ENCODE data around the gene EPM2AIP1.
"Not testable (repeated sequence)": the region's sequence is repeated elsewhere in the genome, so short reads cannot be mapped to it uniquely, and the experiment has no call there.

EPM2AIP1 gene

DNA sequence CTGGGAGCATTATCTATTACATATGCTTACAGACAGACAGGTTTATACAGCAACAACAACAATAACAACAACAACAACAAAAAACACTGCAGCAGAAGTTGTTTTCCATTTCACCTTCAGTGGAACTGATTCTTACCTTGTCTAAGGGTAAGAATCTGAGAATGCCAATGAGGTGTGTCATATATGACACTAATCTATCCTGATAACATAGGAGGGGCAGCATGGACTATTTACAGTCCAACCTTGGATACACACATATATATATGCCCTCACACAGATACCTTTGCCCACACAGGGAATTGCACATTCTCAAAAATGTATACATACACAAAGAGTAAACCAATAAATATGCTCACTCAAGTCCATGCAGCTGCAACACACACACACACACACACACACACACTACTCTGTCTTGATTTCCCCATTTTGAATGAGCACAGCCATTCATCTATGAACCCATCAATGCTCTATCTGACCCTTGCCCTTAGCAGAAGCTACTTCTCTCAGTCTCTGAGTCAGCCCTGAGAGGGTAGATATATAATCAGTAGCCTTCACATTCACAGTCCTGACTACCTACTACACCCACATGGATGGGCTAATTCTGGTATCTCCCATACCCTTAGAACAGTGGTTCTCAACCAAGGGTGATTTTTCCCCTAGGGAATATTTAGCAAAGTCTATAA is 38.3 kb downstream of the EPM2AIP1 start:
- no peak for DNase-seq (ENCODE audit: low read depth in 2 of 2)

DNA sequence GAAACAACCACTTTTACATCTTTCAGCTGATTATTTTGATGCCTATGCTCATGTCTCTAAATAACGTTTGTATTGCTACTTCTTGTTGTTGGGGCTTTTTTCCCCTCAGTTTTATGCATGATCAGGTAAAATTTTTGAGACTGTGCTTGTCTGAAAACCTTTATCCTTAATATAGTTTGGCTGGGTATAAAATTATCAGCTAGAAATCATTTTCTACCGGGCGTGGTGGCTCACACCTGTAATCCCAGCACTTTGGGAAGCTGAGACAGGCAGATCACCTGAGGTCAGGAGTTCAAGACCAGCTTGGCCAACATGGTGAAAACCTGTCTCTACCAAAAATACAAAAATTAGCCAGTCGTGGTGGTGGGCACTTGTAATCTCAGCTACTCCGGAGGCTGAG is 45.1 kb downstream of the EPM2AIP1 start:
- DNase-seq (ENCODE audit: low read depth in 2 of 2): not testable (repeated sequence)

DNA sequence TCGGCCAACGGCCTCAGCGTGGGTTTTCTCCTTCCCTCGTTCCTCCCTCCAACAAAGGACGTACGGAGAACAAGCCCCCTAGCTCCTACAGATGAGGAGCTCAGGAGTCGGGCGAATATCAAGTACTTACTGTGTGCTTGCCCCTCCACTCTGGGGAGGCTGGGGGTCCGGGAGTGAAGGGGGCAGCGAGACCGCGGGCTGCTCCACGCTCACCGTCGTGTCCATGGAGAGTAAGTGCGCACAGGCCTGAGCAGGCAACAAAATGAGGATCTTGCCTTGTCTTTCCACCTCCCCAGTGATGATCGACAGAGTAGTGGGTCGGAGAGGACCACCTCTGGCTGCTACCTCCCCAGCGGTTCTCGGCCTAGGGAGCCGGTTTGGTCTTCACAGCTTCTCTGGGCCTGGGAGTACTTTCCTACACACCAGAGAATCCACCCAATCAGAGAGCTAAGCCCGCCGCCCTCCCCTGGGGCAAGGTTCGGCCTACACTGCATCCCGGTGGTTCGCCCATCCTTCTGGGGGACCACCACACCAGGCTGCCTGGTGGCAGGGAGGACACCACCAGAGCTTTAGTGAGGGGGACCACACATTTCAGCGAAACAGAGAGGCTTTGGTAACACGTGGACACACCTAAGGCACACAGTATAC is 47.5 kb downstream of the EPM2AIP1 start:
- no peak for DNase-seq (ENCODE audit: low read depth in 2 of 2)

DNA sequence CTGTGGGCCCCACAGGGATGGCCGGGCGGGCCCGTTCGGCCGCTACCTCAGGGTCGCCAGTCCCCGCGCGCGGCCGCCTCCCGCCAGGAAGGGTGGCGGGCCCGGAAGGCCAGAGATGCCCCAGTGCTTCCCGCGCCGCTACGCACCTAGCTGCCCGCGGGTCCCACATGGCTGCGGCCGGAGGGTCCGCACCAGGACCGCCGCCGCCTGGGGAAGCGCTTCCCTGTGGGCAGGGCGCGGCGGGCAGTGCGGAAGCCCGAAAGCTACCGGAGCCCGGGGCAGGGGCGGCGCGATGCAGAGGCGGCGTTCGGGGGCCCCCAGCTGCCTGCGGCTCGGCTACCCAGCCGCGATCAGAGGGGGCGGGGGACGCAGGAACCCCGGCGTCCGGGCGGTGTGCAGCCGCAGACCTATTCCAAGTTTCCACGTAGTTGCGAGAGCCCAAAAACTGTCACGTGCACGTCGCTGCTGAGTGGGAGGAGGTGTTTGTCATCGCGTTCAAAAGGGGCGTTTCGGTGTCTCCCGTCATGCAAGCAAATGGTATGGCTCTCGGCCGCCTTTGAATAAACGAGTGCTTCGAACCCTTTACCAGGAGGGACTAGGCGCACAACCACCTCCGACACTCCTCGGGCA is 48.2 kb downstream of the EPM2AIP1 start, which contains the start of gene TRANK1:
Gene TRANK1 (minus strand): TSS at position 414 of the 630 bp plus-strand sequence. CDS start 245 bp downstream, at position 169.
- peak; percentile 69 to 71 for DNase-seq (ENCODE audit: low read depth in 2 of 2)

DNA sequence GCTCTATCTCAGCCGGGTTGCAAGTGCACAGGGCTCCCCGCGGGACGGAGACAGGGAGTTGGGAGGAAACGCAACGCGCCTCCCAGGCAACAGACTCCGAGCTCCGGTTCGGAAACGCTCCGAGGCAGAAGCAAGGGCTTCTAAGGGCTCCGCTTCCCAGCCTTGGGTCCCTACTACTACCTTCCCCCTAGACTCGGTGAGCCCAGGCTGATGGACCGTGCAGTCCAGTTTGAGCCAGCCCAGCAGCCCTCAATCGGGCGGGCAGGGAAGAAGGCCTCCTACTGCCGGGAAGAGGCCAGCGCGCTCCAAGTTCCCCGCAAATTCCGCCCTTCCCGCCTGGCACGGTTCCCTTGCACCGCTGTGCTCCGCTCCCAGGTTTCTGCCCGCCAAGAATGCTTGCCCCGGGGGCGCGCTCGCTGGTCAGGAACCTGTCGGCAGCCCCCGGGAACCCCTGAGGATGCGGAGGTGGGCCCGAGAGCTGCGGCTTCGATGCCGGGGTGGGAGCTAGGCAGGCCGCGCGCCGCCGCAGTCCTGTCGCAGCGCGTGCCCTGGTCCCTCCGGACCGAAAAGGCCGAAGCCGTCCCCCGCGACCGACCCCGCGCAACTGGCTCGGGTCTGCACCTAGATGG is 48.8 kb downstream of the EPM2AIP1 start:
- DNase-seq (ENCODE audit: low read depth in 2 of 2): peak in 1 of 2 donors; percentile 26

DNA sequence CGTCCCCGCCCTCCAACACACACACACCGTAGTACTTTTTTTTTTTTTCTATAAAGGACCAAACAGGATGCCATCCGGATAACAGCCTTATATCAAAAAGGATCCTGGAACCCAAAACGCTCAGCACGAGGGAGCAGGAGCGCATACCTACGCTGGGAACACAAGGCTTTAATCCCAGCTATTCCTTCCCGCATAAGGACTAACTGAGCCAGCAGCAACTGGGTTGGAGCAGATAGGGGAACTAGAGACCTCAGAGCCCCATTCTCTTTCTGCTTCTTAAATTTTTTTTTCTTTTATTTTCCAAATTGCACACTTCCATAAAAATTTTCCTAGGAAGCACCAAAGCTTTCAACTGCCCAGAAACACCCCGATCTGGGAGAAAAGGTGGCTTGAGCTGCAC is 49.3 kb downstream of the EPM2AIP1 start:
- DNase-seq (ENCODE audit: low read depth in 2 of 2): no peak

DNA sequence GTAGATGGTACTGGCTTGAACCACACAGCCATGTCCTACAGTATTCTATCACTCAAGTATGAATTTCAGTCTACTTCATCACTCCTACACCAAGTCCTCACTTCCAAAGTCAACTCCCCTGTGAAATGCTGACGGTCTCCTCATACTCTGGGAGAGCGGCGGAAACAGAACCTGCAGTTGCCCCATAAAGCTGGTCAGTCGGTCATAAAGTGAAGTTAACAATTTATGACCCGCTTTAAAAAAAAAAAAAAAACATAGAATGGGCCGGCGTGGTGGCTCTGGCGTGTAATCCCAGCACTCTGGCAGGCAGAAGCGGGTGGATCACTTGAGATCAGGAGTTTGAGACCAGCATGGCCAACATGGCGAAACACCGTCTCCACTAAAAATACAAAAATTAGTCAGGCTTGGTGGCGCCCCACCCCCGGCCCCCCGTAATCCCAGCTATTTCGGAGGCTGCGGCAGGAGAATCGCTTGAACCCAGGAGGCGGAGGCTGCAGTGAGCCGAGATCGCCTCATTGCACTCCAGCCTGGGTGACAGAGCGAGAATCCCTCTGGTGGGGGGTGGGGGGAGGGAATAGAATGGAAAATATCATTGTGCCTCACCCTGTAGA is 50.2 kb downstream of the EPM2AIP1 start:
- no peak for DNase-seq (ENCODE audit: low read depth in 2 of 2)

DNA sequence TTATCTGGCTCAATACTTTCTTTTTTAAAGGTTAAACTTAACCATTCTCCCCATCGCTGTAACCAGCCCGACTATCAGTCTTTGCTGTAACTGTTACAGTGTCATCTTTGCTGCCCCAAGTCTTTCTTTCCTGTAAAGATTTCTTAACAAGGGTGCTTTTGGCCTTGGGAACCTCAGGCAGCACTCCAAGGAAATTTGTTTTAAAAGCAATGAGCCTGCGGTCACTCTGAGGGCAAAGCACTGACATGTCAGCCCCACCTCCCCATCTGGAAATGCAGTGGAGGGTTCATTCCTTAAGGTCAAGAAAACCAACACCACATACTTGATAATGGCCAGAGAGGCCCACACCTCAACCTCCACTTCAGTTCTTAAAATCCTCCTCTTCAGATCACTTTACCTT is 51.3 kb downstream of the EPM2AIP1 start:
- DNase-seq (ENCODE audit: low read depth in 2 of 2): no peak

DNA sequence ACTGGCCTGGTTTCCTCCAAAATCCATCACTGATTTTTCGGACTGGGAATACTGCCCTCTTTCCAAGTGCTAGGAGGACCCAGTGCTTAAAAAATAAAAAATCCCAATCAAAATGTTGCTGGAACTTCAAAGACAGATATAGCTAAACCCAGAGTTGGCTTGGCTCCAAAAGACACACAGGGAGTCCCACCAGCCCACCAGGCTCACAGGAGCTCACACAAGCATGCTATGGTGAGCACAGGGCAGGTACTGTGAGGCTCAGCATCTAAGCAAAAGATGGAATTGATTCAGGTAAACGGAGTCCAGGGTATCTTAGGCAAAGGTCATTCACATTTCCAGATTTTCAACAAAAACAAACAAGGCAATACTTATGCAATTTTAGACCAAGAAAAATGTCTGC is 51.8 kb downstream of the EPM2AIP1 start:
- DNase-seq (ENCODE audit: low read depth in 2 of 2): no peak

DNA sequence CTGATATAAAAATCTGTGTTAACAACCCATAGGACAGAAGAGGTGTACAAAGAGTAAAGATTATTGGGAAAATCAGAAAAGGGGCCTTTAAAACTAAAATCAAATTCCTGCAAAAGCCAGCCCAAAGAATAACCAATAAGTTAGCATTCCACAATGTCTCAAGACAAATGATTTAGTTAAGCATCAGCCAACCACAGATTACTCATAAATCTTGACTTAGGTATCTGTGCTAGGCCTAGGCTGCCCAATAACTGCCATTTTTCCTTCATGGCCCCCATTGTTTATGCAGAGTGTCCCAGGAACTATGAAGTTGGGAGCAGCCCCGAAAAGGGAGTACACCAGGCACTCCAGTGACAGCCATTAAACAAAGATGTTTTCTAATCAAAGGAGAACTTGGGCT is 55.4 kb downstream of the EPM2AIP1 start:
- DNase-seq (ENCODE audit: low read depth in 2 of 2): no peak
